COR-L47 (cell line): ENCODE data around the gene CMSS1.
"Not testable (repeated sequence)": the region's sequence is repeated elsewhere in the genome, so short reads cannot be mapped to it uniquely, and the experiment has no call there.

ENCODE experiments used
- DNase-seq: peaks from one replicate; lab custom pipeline; 2025; lab: John Stamatoyannopoulos, UW

The CMSS1 gene

GRCh38 chr3:100024520-100025303, 207.1 kb downstream of the CMSS1 start:
- DNase-seq = no peak

- DNase-seq = no peak
Measured at GRCh38 chr3:100027321-100027720, 209.7 kb downstream of the CMSS1 start.

GRCh38 chr3:100029052-100029451, 211.4 kb downstream of the CMSS1 start:
- DNase-seq = no peak

GRCh38 chr3:100029689-100030088, 212.0 kb downstream of the CMSS1 start:
- DNase-seq = no peak

GRCh38 chr3:100030346-100030745, 212.7 kb downstream of the CMSS1 start:
- no peak for DNase-seq

- DNase-seq = no peak
Measured at GRCh38 chr3:100030914-100031425, 213.3 kb downstream of the CMSS1 start.

- DNase-seq = no peak
Measured at GRCh38 chr3:100032243-100032642, 214.6 kb downstream of the CMSS1 start.

GRCh38 chr3:100033184-100033583, 215.5 kb downstream of the CMSS1 start:
- no peak for DNase-seq

GRCh38 chr3:100033903-100034471, 216.3 kb downstream of the CMSS1 start:
- DNase-seq = no peak

- no peak for DNase-seq
Measured at GRCh38 chr3:100039075-100039474, 221.4 kb downstream of the CMSS1 start.

GRCh38 chr3:100040451-100041225, 223.0 kb downstream of the CMSS1 start:
- DNase-seq = no peak

GRCh38 chr3:100041328-100041749, 223.7 kb downstream of the CMSS1 start:
- no peak for DNase-seq

GRCh38 chr3:100042166-100042981, 224.7 kb downstream of the CMSS1 start:
- DNase-seq = no peak

GRCh38 chr3:100043271-100043670, 225.6 kb downstream of the CMSS1 start:
- DNase-seq = no peak

GRCh38 chr3:100044369-100044768, 226.7 kb downstream of the CMSS1 start:
- DNase-seq = no peak

GRCh38 chr3:100045696-100046095, 228.0 kb downstream of the CMSS1 start:
- no peak for DNase-seq

GRCh38 chr3:100046986-100047385, 229.3 kb downstream of the CMSS1 start:
- no peak for DNase-seq

GRCh38 chr3:100047455-100048141, 229.9 kb downstream of the CMSS1 start:
- no peak for DNase-seq

- DNase-seq = no peak
Measured at GRCh38 chr3:100048248-100048647, 230.6 kb downstream of the CMSS1 start.

GRCh38 chr3:100051513-100051912, 233.9 kb downstream of the CMSS1 start:
- not testable (repeated sequence) for DNase-seq

- DNase-seq = no peak
Measured at GRCh38 chr3:100053951-100054620, 236.4 kb downstream of the CMSS1 start.
